Measurements from ENCODE around the gene NRAP. TPM values are rescaled to one million over a fixed set of nuclear protein-coding genes. Genes with fewer than 3 reads are reported as not detected.

The NRAP gene
- total and polyA plus RNA-seq, 4 donors: 0.05 to 0.13 (median 0.10) TPM

DNA sequence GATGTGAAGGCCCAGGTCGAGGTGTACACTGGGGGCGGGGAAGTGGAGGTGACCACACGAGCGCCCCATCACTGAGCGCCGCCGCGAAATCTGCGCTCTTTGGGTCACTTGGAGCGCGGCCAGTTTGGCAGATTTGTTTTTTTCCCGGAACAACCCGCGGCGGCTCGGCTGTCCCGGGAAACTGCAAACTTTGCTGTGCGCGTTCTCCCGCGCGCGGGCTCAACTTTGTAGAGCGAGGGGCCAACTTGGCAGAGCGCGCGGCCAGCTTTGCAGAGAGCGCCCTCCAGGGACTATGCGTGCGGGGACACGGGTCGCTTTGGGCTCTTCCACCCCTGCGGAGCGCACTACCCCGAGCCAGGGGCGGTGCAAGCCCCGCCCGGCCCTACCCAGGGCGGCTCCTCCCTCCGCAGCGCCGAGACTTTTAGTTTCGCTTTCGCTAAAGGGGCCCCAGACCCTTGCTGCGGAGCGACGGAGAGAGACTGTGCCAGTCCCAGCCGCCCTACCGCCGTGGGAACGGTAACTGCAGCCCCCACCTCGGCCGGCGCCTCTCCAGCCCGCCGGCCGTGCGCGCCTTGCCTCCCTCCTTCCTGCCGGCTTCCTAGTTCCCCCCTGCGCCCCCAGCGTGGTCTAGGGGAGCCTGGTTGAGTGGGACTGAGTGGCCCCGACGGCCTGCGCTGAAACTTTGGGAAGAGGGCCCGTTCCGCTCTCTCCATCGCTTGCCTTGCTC, 15.8 kb upstream of the NRAP start, which contains the start of gene CASP7:
Gene CASP7, plus strand, starts transcription at position 450 of the 727 bp plus-strand sequence. CDS start 17,582 bp downstream, outside the sequence.
- TF ChIP-seq FOXA1 (IDR thresholded peaks at IDR 0.05) (no peak), JUND (IDR thresholded peaks at IDR 0.05) (no peak), RXRA (IDR thresholded peaks at IDR 0.05) (peak in 1 of 2 donors; percentile 48), YY1 (IDR thresholded peaks at IDR 0.05) (peak; percentile 20), RAD21 (IDR thresholded peaks at IDR 0.05) (no peak), TAF1 (conservative IDR thresholded peaks at IDR 0.05) (peak; percentile 17)
- TF ChIP-seq, protein P1, sequence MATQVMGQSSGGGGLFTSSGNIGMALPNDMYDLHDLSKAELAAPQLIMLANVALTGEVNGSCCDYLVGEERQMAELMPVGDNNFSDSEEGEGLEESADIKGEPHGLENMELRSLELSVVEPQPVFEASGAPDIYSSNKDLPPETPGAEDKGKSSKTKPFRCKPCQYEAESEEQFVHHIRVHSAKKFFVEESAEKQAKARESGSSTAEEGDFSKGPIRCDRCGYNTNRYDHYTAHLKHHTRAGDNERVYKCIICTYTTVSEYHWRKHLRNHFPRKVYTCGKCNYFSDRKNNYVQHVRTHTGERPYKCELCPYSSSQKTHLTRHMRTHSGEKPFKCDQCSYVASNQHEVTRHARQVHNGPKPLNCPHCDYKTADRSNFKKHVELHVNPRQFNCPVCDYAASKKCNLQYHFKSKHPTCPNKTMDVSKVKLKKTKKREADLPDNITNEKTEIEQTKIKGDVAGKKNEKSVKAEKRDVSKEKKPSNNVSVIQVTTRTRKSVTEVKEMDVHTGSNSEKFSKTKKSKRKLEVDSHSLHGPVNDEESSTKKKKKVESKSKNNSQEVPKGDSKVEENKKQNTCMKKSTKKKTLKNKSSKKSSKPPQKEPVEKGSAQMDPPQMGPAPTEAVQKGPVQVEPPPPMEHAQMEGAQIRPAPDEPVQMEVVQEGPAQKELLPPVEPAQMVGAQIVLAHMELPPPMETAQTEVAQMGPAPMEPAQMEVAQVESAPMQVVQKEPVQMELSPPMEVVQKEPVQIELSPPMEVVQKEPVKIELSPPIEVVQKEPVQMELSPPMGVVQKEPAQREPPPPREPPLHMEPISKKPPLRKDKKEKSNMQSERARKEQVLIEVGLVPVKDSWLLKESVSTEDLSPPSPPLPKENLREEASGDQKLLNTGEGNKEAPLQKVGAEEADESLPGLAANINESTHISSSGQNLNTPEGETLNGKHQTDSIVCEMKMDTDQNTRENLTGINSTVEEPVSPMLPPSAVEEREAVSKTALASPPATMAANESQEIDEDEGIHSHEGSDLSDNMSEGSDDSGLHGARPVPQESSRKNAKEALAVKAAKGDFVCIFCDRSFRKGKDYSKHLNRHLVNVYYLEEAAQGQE (IDR thresholded peaks at IDR 0.05): peak; percentile 21
- TF ChIP-seq, protein P2, sequence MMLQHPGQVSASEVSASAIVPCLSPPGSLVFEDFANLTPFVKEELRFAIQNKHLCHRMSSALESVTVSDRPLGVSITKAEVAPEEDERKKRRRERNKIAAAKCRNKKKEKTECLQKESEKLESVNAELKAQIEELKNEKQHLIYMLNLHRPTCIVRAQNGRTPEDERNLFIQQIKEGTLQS (IDR thresholded peaks at IDR 0.05): no peak
- TF ChIP-seq, protein P3, sequence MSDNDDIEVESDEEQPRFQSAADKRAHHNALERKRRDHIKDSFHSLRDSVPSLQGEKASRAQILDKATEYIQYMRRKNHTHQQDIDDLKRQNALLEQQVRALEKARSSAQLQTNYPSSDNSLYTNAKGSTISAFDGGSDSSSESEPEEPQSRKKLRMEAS (IDR thresholded peaks at IDR 0.05): peak; percentile 31
- TF ChIP-seq, protein P4, sequence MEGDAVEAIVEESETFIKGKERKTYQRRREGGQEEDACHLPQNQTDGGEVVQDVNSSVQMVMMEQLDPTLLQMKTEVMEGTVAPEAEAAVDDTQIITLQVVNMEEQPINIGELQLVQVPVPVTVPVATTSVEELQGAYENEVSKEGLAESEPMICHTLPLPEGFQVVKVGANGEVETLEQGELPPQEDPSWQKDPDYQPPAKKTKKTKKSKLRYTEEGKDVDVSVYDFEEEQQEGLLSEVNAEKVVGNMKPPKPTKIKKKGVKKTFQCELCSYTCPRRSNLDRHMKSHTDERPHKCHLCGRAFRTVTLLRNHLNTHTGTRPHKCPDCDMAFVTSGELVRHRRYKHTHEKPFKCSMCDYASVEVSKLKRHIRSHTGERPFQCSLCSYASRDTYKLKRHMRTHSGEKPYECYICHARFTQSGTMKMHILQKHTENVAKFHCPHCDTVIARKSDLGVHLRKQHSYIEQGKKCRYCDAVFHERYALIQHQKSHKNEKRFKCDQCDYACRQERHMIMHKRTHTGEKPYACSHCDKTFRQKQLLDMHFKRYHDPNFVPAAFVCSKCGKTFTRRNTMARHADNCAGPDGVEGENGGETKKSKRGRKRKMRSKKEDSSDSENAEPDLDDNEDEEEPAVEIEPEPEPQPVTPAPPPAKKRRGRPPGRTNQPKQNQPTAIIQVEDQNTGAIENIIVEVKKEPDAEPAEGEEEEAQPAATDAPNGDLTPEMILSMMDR (IDR thresholded peaks at IDR 0.05; ENCODE audit: low read depth, low read length, missing input control): peak; percentile 23
- peak; percentile 71 for DNase-seq (ENCODE audit: low spot score)
- Histone ChIP-seq H3K9ac (ENCODE audit: low read depth in 1 of 2, low read length in 2 of 2) (peak within 1 kb of the TSS; percentile 30 to 97), H3K27me3 (ENCODE audit: control insufficient read depth in 4 of 4, insufficient read depth in 4 of 4, low read length in 3 of 4) (no peaks in the 10 kb centered on the region), H3K9me3 (ENCODE audit: control insufficient read depth in 4 of 4, low read length in 3 of 4) (no peaks in the 10 kb centered on the region), H3K27ac (ENCODE audit: low read depth in 1 of 2, low read length in 2 of 2) (peak within 1 kb of the TSS; percentile 84 to 99), H3K4me3 (ENCODE audit: low read depth in 1 of 3, low read length in 3 of 3) (peak within 1 kb of the TSS; percentile 77 to 95 (median 79)), H3K4me1 (ENCODE audit: control insufficient read depth in 4 of 4, insufficient read depth in 4 of 4, low read length in 3 of 4) (peaks cover 4 to 28% (median 7%) of the 10 kb centered on the region in 4 donors), H3K36me3 (ENCODE audit: control insufficient read depth in 4 of 4, insufficient read depth in 3 of 4, low read depth in 1 of 4, low read length in 3 of 4) (peaks cover 0 to 3% (median 0%) of the 10 kb centered on the region in 4 donors)
- WGBS: under 1% methylated on average over 68 of the region's 68 CpGs

DNA sequence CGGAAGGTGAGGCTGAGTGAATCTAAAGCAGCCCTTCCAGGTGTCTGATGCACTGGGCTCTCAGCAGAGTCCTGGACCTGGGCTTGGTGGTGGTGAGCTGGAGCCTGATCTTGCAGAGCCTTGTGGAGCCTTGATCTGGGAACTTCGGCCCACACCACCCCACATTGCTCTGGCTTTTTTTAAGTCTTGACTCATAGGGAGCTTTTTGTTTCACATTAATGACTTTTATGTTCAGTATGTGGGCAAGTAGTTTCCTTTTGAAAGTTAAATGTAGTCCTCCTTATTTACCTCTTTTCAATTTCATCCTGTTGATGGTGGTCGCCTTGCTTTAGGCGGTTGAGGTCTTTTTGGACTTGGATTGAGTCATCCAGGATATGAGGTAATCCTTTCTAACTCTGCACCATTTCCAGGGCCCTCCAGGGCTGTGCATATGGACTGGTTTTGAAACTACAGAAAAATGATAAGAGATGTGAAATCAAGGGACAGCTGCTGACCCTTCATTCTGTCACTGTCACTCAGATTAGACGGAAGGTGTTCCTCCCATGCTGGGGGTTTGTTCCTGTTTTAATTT, 2.9 kb upstream of the NRAP start:
- 83% methylated on average over 5 of the region's 5 CpGs for WGBS
- no peak overlapping the region for H3K27ac ChIP-seq (ENCODE audit: low read depth in 1 of 2, low read length in 2 of 2)
- TF ChIP-seq FOXA2 (IDR thresholded peaks at IDR 0.05) (no peak), JUND (IDR thresholded peaks at IDR 0.05) (no peak), SP1 (IDR thresholded peaks at IDR 0.05) (no peak), HNF4A (conservative IDR thresholded peaks at IDR 0.05) (no peak), RAD21 (IDR thresholded peaks at IDR 0.05) (no peak), HNF4G (IDR thresholded peaks at IDR 0.05) (no peak), TAF1 (conservative IDR thresholded peaks at IDR 0.05) (no peak), NR2F2 (IDR thresholded peaks at IDR 0.05) (no peak), RXRA (IDR thresholded peaks at IDR 0.05) (no peak)
- TF ChIP-seq, protein P1 (IDR thresholded peaks at IDR 0.05): no peak
- TF ChIP-seq, protein P5, sequence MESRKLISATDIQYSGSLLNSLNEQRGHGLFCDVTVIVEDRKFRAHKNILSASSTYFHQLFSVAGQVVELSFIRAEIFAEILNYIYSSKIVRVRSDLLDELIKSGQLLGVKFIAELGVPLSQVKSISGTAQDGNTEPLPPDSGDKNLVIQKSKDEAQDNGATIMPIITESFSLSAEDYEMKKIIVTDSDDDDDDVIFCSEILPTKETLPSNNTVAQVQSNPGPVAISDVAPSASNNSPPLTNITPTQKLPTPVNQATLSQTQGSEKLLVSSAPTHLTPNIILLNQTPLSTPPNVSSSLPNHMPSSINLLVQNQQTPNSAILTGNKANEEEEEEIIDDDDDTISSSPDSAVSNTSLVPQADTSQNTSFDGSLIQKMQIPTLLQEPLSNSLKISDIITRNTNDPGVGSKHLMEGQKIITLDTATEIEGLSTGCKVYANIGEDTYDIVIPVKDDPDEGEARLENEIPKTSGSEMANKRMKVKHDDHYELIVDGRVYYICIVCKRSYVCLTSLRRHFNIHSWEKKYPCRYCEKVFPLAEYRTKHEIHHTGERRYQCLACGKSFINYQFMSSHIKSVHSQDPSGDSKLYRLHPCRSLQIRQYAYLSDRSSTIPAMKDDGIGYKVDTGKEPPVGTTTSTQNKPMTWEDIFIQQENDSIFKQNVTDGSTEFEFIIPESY (IDR thresholded peaks at IDR 0.05): no peak
- TF ChIP-seq, protein P3 (IDR thresholded peaks at IDR 0.05): no peak

More for the DNA sequence above, 2.9 kb upstream of the NRAP start:
- no peak overlapping the region for H3K4me3 ChIP-seq (ENCODE audit: low read depth in 1 of 3, low read length in 3 of 3)
- no peaks in the 10 kb centered on the region for H3K36me3 ChIP-seq (ENCODE audit: control insufficient read depth in 4 of 4, insufficient read depth in 3 of 4, low read depth in 1 of 4, low read length in 3 of 4)
- no peak overlapping the region for H3K9ac ChIP-seq (ENCODE audit: low read depth in 1 of 2, low read length in 2 of 2)
- no peaks in the 10 kb centered on the region for H3K4me1 ChIP-seq (ENCODE audit: control insufficient read depth in 4 of 4, insufficient read depth in 4 of 4, low read length in 3 of 4)
- H3K9me3 ChIP-seq (ENCODE audit: control insufficient read depth in 4 of 4, low read length in 3 of 4): no peaks in the 10 kb centered on the region
- DNase-seq (ENCODE audit: low spot score): no peak
- H3K27me3 ChIP-seq (ENCODE audit: control insufficient read depth in 4 of 4, insufficient read depth in 4 of 4, low read length in 3 of 4): no peaks in the 10 kb centered on the region

Measured in liver (tissue), 9 donors.